Activated T-cell treated with anti-CD3 and anti-CD28 coated beads, Interleukin-2, amount 50 U/mL, for 4 hours (primary cell): ENCODE measurements around the gene C4orf36. TPM values are rescaled to one million over a fixed set of nuclear protein-coding genes. Genes with fewer than 3 reads are reported as not detected.

Experiments used
- ATAC-seq, 2 donors: fragments of 200-7000 bp; cut with Tn5 transposase; one replicate each; pipeline ENCODE4 v1.10.0; 2021
- DNase-seq: peaks from one replicate; pipeline ENCODE4 v3.0.0-alpha.2; 2020
- H3K27me3 Mint-ChIP-seq: one replicate; pipeline ENCODE4 v1.8.0; 2021; ENCODE audit warnings: low read depth, mixed read lengths
- H3K36me3 Mint-ChIP-seq: one replicate; pipeline ENCODE4 v1.8.0; 2022; ENCODE audit warnings: mixed read lengths; ENCODE audit not compliant: insufficient read depth
- H3K4me1 Mint-ChIP-seq: one replicate; pipeline ENCODE4 v1.8.0; 2021; ENCODE audit warnings: low read depth, mixed read lengths
- H3K4me3 Mint-ChIP-seq: one replicate; pipeline ENCODE4 v1.8.0; 2021; ENCODE audit warnings: mild to moderate bottlenecking, moderate library complexity, mixed read lengths
- H3K9me3 Mint-ChIP-seq: one replicate; pipeline ENCODE4 v1.8.0; 2021; ENCODE audit warnings: mixed read lengths
- total RNA-seq, 3 donors: library from RNA; stranded (reverse); gene quantifications; one replicate each; pipeline ENCODE4 v1.2.1, GENCODE V29; 2021

The C4orf36 gene
- total RNA-seq: not detected

GRCh38 chr4:86891762-86892635 lies at the start of gene C4orf36:
C4orf36 (minus strand) TSS chr4:86892422; CDS start chr4:86891520, 902 bp downstream.
- no peaks in the 10 kb centered on the region for H3K9me3 Mint-ChIP-seq
- peaks cover 8% of the 10 kb centered on the region for H3K4me1 Mint-ChIP-seq
- H3K4me3 Mint-ChIP-seq: peak within 1 kb of the TSS; percentile 80
- H3K27me3 Mint-ChIP-seq: peaks cover 19% of the 10 kb centered on the region
- ATAC-seq (peak; percentile 69 to 78), DNase-seq (peak; percentile 12)
- H3K36me3 Mint-ChIP-seq: no peaks in the 10 kb centered on the region

GRCh38 chr4:86940920-86941460 lies 48.8 kb upstream of the C4orf36 start:
- H3K36me3 Mint-ChIP-seq: peaks cover 2% of the 10 kb centered on the region
- no peaks in the 10 kb centered on the region for H3K9me3 Mint-ChIP-seq
- peaks cover 67% of the 10 kb centered on the region for H3K4me1 Mint-ChIP-seq
- DNase-seq (no peak), ATAC-seq (no peak)
- H3K4me3 Mint-ChIP-seq: no peak overlapping the region
- H3K27me3 Mint-ChIP-seq: no peaks in the 10 kb centered on the region

- Mint-ChIP-seq H3K36me3 (peaks cover 2% of the 10 kb centered on the region), H3K27me3 (no peaks in the 10 kb centered on the region), H3K9me3 (no peaks in the 10 kb centered on the region), H3K4me3 (peak overlapping the region; percentile 11), H3K4me1 (peaks cover 66% of the 10 kb centered on the region)
- peak; percentile 15 to 16 for ATAC-seq
- no peak for DNase-seq
Measured at GRCh38 chr4:86939729-86940575, 47.7 kb upstream of the C4orf36 start.

GRCh38 chr4:86938771-86939520 lies 46.7 kb upstream of the C4orf36 start:
- Mint-ChIP-seq H3K27me3 (no peaks in the 10 kb centered on the region), H3K36me3 (no peaks in the 10 kb centered on the region), H3K9me3 (no peaks in the 10 kb centered on the region), H3K4me1 (peaks cover 64% of the 10 kb centered on the region), H3K4me3 (peak overlapping the region; percentile 19)
- DNase-seq (no peak), ATAC-seq (no peak)

- Mint-ChIP-seq H3K27me3 (no peaks in the 10 kb centered on the region), H3K36me3 (no peaks in the 10 kb centered on the region), H3K9me3 (no peaks in the 10 kb centered on the region), H3K4me1 (peaks cover 57% of the 10 kb centered on the region), H3K4me3 (peak overlapping the region; percentile 83)
- DNase-seq (peak; percentile 76), ATAC-seq (peak; percentile 51 to 55)
Measured at GRCh38 chr4:86935853-86936733, 43.9 kb upstream of the C4orf36 start.

GRCh38 chr4:86935566-86935852 lies 43.3 kb upstream of the C4orf36 start:
- DNase-seq (no peak), ATAC-seq (peak in 1 of 2 donors; percentile 11)
- Mint-ChIP-seq H3K4me3 (peak overlapping the region; percentile 83), H3K36me3 (no peaks in the 10 kb centered on the region), H3K4me1 (peaks cover 53% of the 10 kb centered on the region), H3K9me3 (no peaks in the 10 kb centered on the region), H3K27me3 (no peaks in the 10 kb centered on the region)

- Mint-ChIP-seq H3K36me3 (peaks cover 2% of the 10 kb centered on the region), H3K27me3 (no peaks in the 10 kb centered on the region), H3K9me3 (no peaks in the 10 kb centered on the region), H3K4me1 (peaks cover 48% of the 10 kb centered on the region), H3K4me3 (peak within 1 kb of the TSS; percentile 87)
- DNase-seq (peak; percentile 79), ATAC-seq (peak; percentile 73 to 78)
Measured at GRCh38 chr4:86934771-86935565, 42.7 kb upstream of the C4orf36 start, which contains the start of gene AFF1. AFF1 (plus strand) TSS chr4:86935011; CDS start chr4:86948534, 13,523 bp downstream.

- Mint-ChIP-seq H3K27me3 (no peaks in the 10 kb centered on the region), H3K9me3 (no peaks in the 10 kb centered on the region), H3K36me3 (peaks cover 3% of the 10 kb centered on the region), H3K4me3 (peak overlapping the region; percentile 87), H3K4me1 (peaks cover 41% of the 10 kb centered on the region)
- ATAC-seq (no peak), DNase-seq (no peak)
Measured at GRCh38 chr4:86934147-86934770, 42.0 kb upstream of the C4orf36 start.

- no peak for ATAC-seq
- no peaks in the 10 kb centered on the region for H3K9me3 Mint-ChIP-seq
- H3K4me3 Mint-ChIP-seq: no peak overlapping the region
- H3K4me1 Mint-ChIP-seq: peaks cover 17% of the 10 kb centered on the region
- H3K36me3 Mint-ChIP-seq: peaks cover 3% of the 10 kb centered on the region
- H3K27me3 Mint-ChIP-seq: no peaks in the 10 kb centered on the region
- DNase-seq: no peak
Measured at GRCh38 chr4:86928400-86929255, 36.4 kb upstream of the C4orf36 start.

GRCh38 chr4:86927843-86928395 lies 35.7 kb upstream of the C4orf36 start:
- peaks cover 3% of the 10 kb centered on the region for H3K36me3 Mint-ChIP-seq
- ATAC-seq: peak; percentile 63 to 73
- H3K27me3 Mint-ChIP-seq: no peaks in the 10 kb centered on the region
- no peak overlapping the region for H3K4me3 Mint-ChIP-seq
- no peaks in the 10 kb centered on the region for H3K9me3 Mint-ChIP-seq
- no peak for DNase-seq
- peaks cover 15% of the 10 kb centered on the region for H3K4me1 Mint-ChIP-seq

- DNase-seq (no peak), ATAC-seq (no peak)
- Mint-ChIP-seq H3K9me3 (no peaks in the 10 kb centered on the region), H3K27me3 (no peaks in the 10 kb centered on the region), H3K36me3 (peaks cover 3% of the 10 kb centered on the region), H3K4me3 (no peak overlapping the region), H3K4me1 (peaks cover 15% of the 10 kb centered on the region)
Measured at GRCh38 chr4:86926435-86927086, 34.3 kb upstream of the C4orf36 start.
